ENCODE measurements around the gene SHOC2. TPM values are rescaled to one million over a fixed set of nuclear protein-coding genes. Genes with fewer than 3 reads are reported as not detected.

Gene SHOC2
- total and polyA plus RNA-seq, 2 of the 4 experiments (the other 2 are of a cell fraction): 13.4 to 47.5 TPM

GRCh38 chr10:110887560-110887959 is 31.8 kb upstream of the SHOC2 start:
- H3K36me3 ChIP-seq (ENCODE audit: control insufficient read depth, insufficient read depth, low read length): peaks cover 6% of the 10 kb centered on the region; the same call in 1 of the 2 replicates
- CTCF ChIA-PET: interaction anchor here (1.2 to 1.8 kb wide), 3 partner anchors 31 to 141 kb away, joined by 4 to 7 read pairs (median 4); no protein-coding TSS in a partner anchor
- intact Hi-C loops (cut with micrococcal nuclease): no loop called here

More at GRCh38 chr10:110887560-110887959, 31.8 kb upstream of the SHOC2 start:
- Histone ChIP-seq H2BK15ac (ENCODE audit: low read depth, low read length) (no peak overlapping the region), H2BK120ac (ENCODE audit: low read depth, low read length) (no peak overlapping the region), H2BK5ac (ENCODE audit: low read depth, low read length, poor library complexity, severe bottlenecking) (no peak overlapping the region), H3K56ac (ENCODE audit: extremely low read depth, insufficient read depth, low read length) (no peak overlapping the region), H3K14ac (replicated peaks; ENCODE audit: low read depth, low read length) (no peak overlapping the region), H3K18ac (ENCODE audit: low read depth, low read length) (no peak overlapping the region), H4K8ac (ENCODE audit: low read depth in 2 of 2, low read length in 2 of 2) (no peak overlapping the region), H3K9ac (ENCODE audit: low read depth, low read length) (no peak overlapping the region), H3K4me3 (ENCODE audit: insufficient read depth, low read depth, low read length) (no peak overlapping the region), H4K5ac (ENCODE audit: low read depth, low read length) (no peak overlapping the region), H3K4ac (ENCODE audit: low read depth, low read length) (no peak overlapping the region), H2BK20ac (ENCODE audit: low read depth, low read length) (no peak overlapping the region), H3K79me1 (ENCODE audit: low read depth in 1 of 2, low read length in 2 of 2) (peaks cover 0 to 3% of the 10 kb centered on the region in 2 experiments; a peak in 1 of 4 replicates), H2AK9ac (replicated peaks; ENCODE audit: low read depth, low read length, poor library complexity) (no peak overlapping the region), H3K4me1 (ENCODE audit: control insufficient read depth, insufficient read depth, low read length) (no peaks in the 10 kb centered on the region), H3K9me1 (ENCODE audit: insufficient read depth, low read length) (no peaks in the 10 kb centered on the region), H3K4me2 (ENCODE audit: low read depth, low read length) (no peak overlapping the region), H2AK5ac (ENCODE audit: low read depth, low read length) (no peak overlapping the region), H3K27ac (ENCODE audit: insufficient read depth, low read length) (no peak overlapping the region), H2AFZ (replicated peaks; ENCODE audit: low read length, poor library complexity) (no peak overlapping the region), H4K20me1 (ENCODE audit: insufficient read depth, low read length) (no peaks in the 10 kb centered on the region), H3K9me3 (ENCODE audit: control insufficient read depth, insufficient read depth, low read length) (no peaks in the 10 kb centered on the region), H3K23ac (ENCODE audit: low read depth, low read length) (no peak overlapping the region), H3K27me3 (ENCODE audit: control insufficient read depth, insufficient read depth, low read length) (no peaks in the 10 kb centered on the region), H4K91ac (ENCODE audit: insufficient read depth, low read depth, low read length) (no peak overlapping the region)
- DNase-seq: no peak
- in situ Hi-C loops (cut with MboI; ENCODE audit: low sequenced_read_pairs) (loop anchor here (10.0 kb wide), 1 partner anchor 583 kb away; the partner anchor contains the start of gene SMNDC1), dilution Hi-C loops (cut with HindIII; ENCODE audit: low sequenced_read_pairs, unreplicated experiment) (no loop called here)
- BruUV-seq (replicated peaks): no TSS peak
- POLR2A ChIA-PET (ENCODE audit: unreplicated experiment): interaction anchor here (0.6 kb wide), 1 partner anchor 81 kb away, joined by 4 read pairs; no protein-coding TSS in a partner anchor
- WGBS, 2 experiments (ENCODE audit: extremely low coverage in 2 of 2, insufficient read length in 1 of 2): no CpG with 5 or more reads among the region's 1 CpG
- no peak for ATAC-seq (ENCODE audit: low read depth)
- TF ChIP-seq FOS (IDR thresholded peaks at IDR 0.05; ENCODE audit: low read depth, low read length) (no peak), NFE2L2 (IDR thresholded peaks at IDR 0.05; ENCODE audit: low read depth, low read length) (no peak), POLR2A (IDR thresholded peaks at IDR 0.05; ENCODE audit: low read depth, low read length) (no peak), MAFK (IDR thresholded peaks at IDR 0.05; ENCODE audit: low read depth, low read length) (no peak), SMC3 (IDR thresholded peaks at IDR 0.05; ENCODE audit: low read depth, low read length) (no peak), ELK1 (IDR thresholded peaks at IDR 0.05; ENCODE audit: borderline replicate concordance, low read depth, low read length) (no peak), BHLHE40 (IDR thresholded peaks at IDR 0.05; ENCODE audit: low read depth, low read length) (no peak), RAD21 (IDR thresholded peaks at IDR 0.05; ENCODE audit: low read length) (no peak)

All from IMR-90 (cell line).